Chondrocyte (in vitro differentiated cells): Measurements from ENCODE around the gene GNE. TPM values are rescaled to one million over a fixed set of nuclear protein-coding genes. Genes with fewer than 3 reads are reported as not detected.

Experiments
- DNase-seq: peaks from one replicate; pipeline ENCODE4 v3.0.0; 2021; ENCODE audit warnings: mixed read lengths, low spot score
- H3K27ac Mint-ChIP-seq: one replicate; pipeline ENCODE4 v1.8.0; 2021; ENCODE audit warnings: mild to moderate bottlenecking, moderate library complexity, mixed read lengths; ENCODE audit not compliant: unreplicated experiment
- H3K27me3 Mint-ChIP-seq: 2 replicates; pipeline ENCODE4 v1.8.0; 2021; ENCODE audit warnings: low read depth, mixed read lengths
- H3K36me3 Mint-ChIP-seq: 2 replicates; pipeline ENCODE4 v1.8.0; 2021; ENCODE audit warnings: low read depth, mixed read lengths
- H3K4me1 Mint-ChIP-seq: 2 replicates; pipeline ENCODE4 v1.8.0; 2021; ENCODE audit warnings: low read depth, mild to moderate bottlenecking, mixed read lengths
- H3K4me3 Mint-ChIP-seq: one replicate; pipeline ENCODE4 v1.8.0; 2021; ENCODE audit warnings: mild to moderate bottlenecking, moderate library complexity, mixed read lengths; ENCODE audit not compliant: unreplicated experiment
- H3K9me3 Mint-ChIP-seq: 2 replicates; pipeline ENCODE4 v1.8.0; 2021; ENCODE audit warnings: low read depth, mixed read lengths
- total RNA-seq: library from RNA; stranded (reverse); gene quantifications from 3 replicates; pipeline ENCODE4 v1.2.1, GENCODE V29; 2021
- TF ChIP-seq, protein P1 (sequence below): fragments of 200-600 bp; sonication (generic); IDR thresholded peaks from 2 replicates; pipeline ENCODE4 v1.5.0; 2021; ENCODE audit warnings: antibody characterized with exemption, mild to moderate bottlenecking, moderate library complexity

The GNE gene
- total RNA-seq, 1 donor from 2014 or later = 17.8 TPM

DNA sequence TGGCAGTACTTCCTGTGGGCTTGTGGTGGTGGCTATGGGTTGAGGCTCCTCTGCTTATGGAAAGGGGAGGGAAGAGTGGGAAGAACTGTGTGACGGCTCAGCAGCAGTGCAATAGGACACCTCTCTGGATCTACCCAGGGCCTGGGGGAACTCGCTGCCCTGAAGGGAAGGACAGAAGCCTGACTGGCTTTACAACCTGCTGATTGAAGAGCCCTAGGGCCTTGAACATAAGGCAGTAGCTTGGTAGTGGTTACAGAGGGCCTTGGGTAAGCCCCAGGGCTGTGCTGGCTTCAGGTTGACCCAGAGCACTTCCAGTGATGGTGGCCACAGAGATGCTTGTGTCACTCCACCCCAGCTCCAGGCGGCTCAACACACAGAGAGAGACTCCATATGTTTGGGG lies 83.5 kb downstream of the GNE start:
- Mint-ChIP-seq H3K27ac (no peak overlapping the region), H3K27me3 (no peaks in the 10 kb centered on the region), H3K9me3 (no peaks in the 10 kb centered on the region), H3K36me3 (peaks cover 3% of the 10 kb centered on the region), H3K4me3 (no peak overlapping the region), H3K4me1 (peaks cover 8% of the 10 kb centered on the region)
- DNase-seq = no peak
- TF ChIP-seq, protein P1, sequence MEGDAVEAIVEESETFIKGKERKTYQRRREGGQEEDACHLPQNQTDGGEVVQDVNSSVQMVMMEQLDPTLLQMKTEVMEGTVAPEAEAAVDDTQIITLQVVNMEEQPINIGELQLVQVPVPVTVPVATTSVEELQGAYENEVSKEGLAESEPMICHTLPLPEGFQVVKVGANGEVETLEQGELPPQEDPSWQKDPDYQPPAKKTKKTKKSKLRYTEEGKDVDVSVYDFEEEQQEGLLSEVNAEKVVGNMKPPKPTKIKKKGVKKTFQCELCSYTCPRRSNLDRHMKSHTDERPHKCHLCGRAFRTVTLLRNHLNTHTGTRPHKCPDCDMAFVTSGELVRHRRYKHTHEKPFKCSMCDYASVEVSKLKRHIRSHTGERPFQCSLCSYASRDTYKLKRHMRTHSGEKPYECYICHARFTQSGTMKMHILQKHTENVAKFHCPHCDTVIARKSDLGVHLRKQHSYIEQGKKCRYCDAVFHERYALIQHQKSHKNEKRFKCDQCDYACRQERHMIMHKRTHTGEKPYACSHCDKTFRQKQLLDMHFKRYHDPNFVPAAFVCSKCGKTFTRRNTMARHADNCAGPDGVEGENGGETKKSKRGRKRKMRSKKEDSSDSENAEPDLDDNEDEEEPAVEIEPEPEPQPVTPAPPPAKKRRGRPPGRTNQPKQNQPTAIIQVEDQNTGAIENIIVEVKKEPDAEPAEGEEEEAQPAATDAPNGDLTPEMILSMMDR = no peak

DNA sequence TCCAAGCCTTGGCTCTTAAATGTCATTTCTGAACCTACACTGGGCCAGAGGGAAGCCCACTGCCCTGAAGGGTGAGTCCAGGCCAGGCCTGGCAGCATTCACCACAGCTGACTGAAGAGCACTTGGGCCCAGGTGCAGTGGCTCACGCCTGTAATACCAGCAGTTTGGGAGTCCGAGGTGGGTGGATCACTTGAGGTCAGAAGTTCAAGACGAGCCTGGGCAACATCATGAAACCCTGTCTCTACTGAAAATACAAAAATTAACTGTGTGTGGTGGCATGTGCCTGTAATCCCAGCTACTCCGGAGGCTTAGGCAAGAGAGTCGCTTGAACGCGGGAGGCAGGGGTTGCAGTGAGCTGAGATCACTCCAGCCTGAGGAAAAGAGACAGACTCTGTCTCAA lies 84.0 kb downstream of the GNE start:
- TF ChIP-seq, protein P1 = no peak
- no peak overlapping the region for H3K27ac Mint-ChIP-seq
- DNase-seq = no peak
- H3K4me1 Mint-ChIP-seq = peaks cover 8% of the 10 kb centered on the region
- H3K4me3 Mint-ChIP-seq = no peak overlapping the region
- peaks cover 5% of the 10 kb centered on the region for H3K36me3 Mint-ChIP-seq
- no peaks in the 10 kb centered on the region for H3K27me3 Mint-ChIP-seq
- no peaks in the 10 kb centered on the region for H3K9me3 Mint-ChIP-seq

DNA sequence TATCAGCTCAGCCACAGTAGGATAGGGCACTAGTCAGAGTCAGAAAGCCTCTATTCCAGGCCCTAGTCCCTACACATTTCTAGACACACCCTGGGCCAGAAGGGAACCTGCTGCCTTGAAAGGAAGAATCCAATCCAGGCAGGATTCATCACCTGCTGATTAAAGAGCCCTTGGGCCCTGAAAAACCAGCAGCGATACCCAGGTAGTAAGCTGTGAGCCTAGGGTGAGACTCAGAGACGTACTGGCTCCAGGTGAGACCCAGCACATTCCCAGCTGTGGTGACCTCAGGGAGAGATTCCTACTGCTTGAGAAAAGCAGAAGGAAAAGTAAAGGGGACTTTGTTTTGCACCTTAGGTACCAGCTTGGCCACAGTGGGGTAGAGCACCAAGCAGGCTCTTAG lies 84.4 kb downstream of the GNE start:
- Mint-ChIP-seq H3K27me3 (no peaks in the 10 kb centered on the region), H3K4me1 (peaks cover 8% of the 10 kb centered on the region), H3K36me3 (peaks cover 6% of the 10 kb centered on the region), H3K27ac (no peak overlapping the region), H3K4me3 (no peak overlapping the region), H3K9me3 (no peaks in the 10 kb centered on the region)
- TF ChIP-seq, protein P1 = no peak
- no peak for DNase-seq

DNA sequence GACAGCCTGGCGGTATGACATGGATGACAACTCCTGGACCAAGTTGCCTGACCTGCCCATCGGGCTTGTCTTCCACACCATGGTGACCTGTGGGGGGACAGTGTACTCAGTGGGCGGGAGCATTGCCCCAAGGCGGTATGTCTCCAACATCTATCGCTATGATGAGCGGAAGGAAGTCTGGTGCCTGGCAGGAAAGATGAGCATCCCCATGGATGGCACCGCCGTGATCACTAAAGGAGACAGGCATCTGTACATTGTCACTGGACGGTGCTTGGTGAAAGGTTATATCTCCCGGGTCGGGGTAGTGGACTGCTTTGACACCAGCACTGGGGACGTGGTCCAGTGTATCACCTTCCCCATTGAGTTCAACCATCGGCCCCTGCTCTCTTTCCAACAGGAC lies 87.7 kb downstream of the GNE start:
- TF ChIP-seq, protein P1 = no peak
- peaks cover 6% of the 10 kb centered on the region for H3K36me3 Mint-ChIP-seq
- H3K9me3 Mint-ChIP-seq = no peaks in the 10 kb centered on the region
- no peak overlapping the region for H3K4me3 Mint-ChIP-seq
- DNase-seq = no peak
- H3K27ac Mint-ChIP-seq = no peak overlapping the region
- no peaks in the 10 kb centered on the region for H3K27me3 Mint-ChIP-seq
- H3K4me1 Mint-ChIP-seq = peaks cover 17% of the 10 kb centered on the region

DNA sequence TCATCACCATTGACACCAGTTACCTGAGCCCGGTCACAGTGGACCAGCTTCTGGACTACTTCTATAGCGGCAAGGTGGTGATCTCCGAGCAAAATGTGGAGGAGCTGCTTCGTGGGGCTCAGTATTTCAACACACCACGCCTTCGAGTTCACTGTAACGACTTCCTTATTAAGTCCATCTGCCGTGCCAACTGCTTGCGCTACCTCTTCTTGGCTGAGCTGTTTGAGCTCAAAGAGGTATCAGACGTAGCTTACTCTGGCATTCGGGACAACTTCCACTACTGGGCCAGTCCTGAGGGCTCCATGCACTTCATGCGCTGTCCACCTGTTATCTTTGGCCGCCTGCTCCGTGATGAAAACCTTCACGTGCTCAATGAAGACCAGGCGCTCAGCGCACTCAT lies 88.5 kb downstream of the GNE start:
- TF ChIP-seq, protein P1 = no peak
- Mint-ChIP-seq H3K4me1 (peaks cover 25% of the 10 kb centered on the region), H3K36me3 (peaks cover 6% of the 10 kb centered on the region), H3K27me3 (no peaks in the 10 kb centered on the region), H3K27ac (no peak overlapping the region), H3K4me3 (no peak overlapping the region), H3K9me3 (no peaks in the 10 kb centered on the region)
- no peak for DNase-seq
